ENCODE data around the gene CENPS. TPM values are rescaled to one million over a fixed set of nuclear protein-coding genes. Genes with fewer than 3 reads are reported as not detected.
A peak's percentile ranks its signal among the peaks of the same experiment; 100 is the strongest.

Gene CENPS
- total and polyA plus RNA-seq, 2 of the 13 experiments (the other 11 are each of a cell fraction or from before 2014, with no cell fraction given) = 3.3 to 22.0 TPM

DNA sequence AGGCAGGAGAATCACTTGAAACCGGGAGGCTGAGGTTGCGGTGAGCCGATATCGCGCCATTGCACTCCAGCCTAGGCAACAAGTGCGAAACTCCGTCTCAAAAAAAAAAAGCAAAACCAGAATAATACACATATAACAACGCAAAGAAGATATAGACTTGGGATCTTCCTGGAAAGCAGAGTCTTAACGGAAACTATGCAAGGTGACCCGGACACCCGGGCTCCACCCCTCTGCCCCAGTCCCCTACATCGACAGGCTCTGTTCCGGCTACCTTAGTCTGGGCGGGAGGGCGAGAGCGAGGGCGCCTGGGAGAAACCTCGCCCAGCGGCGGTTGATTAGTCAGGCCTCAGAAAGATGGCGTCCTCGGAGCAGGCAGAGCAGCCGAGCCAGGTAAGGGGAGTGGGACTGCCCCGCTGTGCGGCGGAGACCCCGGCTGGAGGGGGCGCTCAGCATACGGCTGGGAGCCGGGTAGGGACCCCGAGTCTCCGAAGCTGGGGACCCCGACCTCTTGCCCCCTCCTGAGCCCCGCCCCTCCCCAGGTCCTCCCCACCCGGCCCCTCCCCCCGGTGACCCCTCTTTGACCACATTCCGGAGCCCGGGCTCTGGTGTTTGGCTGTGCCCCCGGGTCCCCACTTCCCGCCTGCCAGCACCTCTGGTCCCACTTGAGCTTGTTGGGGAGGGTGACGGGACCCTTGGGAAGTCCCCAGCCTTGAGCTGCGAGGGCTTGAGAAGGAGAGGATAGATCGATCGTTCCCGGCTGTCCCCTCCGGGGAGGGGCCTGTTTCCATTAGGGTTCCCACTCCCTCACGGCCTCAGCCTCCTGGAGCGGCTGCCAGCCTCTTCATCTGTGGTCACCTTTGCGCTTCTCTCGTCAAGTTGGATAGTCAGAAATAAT, 44.6 kb downstream of the CENPS start, which contains the start of gene PEX14 (continued):
- TF ChIP-seq, protein P1, sequence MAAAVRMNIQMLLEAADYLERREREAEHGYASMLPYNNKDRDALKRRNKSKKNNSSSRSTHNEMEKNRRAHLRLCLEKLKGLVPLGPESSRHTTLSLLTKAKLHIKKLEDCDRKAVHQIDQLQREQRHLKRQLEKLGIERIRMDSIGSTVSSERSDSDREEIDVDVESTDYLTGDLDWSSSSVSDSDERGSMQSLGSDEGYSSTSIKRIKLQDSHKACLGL (CRISPR knock-in tag; IDR thresholded peaks at IDR 0.05) = 0 out of 2 replicates have a peak, but pooled peaks have one; percentile 29
- TF ChIP-seq NFKBIZ (CRISPR knock-in tag; IDR thresholded peaks at IDR 0.05) (no peak; the same call in 1 of the 2 replicates), TEAD2 (CRISPR knock-in tag; IDR thresholded peaks at IDR 0.05) (no peak), NFYB (CRISPR knock-in tag; IDR thresholded peaks at IDR 0.05) (peak; percentile 61), ZNF331 (CRISPR knock-in tag; IDR thresholded peaks at IDR 0.05) (peak; percentile 46; the same call in 1 of the 2 replicates), TOPORS (CRISPR knock-in tag; IDR thresholded peaks at IDR 0.05) (no peak), TBL1XR1 (IDR thresholded peaks at IDR 0.05; ENCODE audit: borderline replicate concordance, low read length, partially characterized antibody) (no peak), ZNF317 (CRISPR knock-in tag; IDR thresholded peaks at IDR 0.05) (no peak), SAFB2 (CRISPR knock-in tag; IDR thresholded peaks at IDR 0.05; ENCODE audit: borderline replicate concordance, low read depth) (no peak), ZFP36L1 (CRISPR knock-in tag; IDR thresholded peaks at IDR 0.05) (no peak), DNMT3B (CRISPR knock-in tag; conservative IDR thresholded peaks at IDR 0.05) (no peak)
- TF ChIP-seq, protein P2, sequence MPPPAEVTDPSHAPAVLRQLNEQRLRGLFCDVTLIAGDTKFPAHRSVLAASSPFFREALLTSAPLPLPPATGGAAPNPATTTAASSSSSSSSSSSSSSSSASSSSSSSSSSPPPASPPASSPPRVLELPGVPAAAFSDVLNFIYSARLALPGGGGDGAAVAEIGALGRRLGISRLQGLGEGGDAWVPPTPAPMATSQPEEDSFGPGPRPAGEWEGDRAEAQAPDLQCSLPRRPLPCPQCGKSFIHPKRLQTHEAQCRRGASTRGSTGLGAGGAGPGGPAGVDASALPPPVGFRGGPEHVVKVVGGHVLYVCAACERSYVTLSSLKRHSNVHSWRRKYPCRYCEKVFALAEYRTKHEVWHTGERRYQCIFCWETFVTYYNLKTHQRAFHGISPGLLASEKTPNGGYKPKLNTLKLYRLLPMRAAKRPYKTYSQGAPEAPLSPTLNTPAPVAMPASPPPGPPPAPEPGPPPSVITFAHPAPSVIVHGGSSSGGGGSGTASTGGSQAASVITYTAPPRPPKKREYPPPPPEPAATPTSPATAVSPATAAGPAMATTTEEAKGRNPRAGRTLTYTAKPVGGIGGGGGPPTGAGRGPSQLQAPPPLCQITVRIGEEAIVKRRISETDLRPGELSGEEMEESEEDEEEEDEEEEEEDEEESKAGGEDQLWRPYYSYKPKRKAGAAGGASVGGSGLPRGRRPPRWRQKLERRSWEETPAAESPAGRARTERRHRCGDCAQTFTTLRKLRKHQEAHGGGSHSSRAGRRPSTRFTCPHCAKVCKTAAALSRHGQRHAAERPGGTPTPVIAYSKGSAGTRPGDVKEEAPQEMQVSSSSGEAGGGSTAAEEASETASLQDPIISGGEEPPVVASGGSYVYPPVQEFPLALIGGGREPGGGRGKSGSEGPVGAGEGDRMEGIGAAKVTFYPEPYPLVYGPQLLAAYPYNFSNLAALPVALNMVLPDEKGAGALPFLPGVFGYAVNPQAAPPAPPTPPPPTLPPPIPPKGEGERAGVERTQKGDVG (CRISPR knock-in tag; IDR thresholded peaks at IDR 0.05; ENCODE audit: borderline replicate concordance) = 0 out of 2 replicates have a peak, but pooled peaks have one; percentile 28
- TF ChIP-seq, protein P3, sequence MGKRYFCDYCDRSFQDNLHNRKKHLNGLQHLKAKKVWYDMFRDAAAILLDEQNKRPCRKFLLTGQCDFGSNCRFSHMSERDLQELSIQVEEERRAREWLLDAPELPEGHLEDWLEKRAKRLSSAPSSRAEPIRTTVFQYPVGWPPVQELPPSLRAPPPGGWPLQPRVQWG (CRISPR knock-in tag; IDR thresholded peaks at IDR 0.05; ENCODE audit: borderline replicate concordance, low read depth) = no peak
- TF ChIP-seq, protein P4, sequence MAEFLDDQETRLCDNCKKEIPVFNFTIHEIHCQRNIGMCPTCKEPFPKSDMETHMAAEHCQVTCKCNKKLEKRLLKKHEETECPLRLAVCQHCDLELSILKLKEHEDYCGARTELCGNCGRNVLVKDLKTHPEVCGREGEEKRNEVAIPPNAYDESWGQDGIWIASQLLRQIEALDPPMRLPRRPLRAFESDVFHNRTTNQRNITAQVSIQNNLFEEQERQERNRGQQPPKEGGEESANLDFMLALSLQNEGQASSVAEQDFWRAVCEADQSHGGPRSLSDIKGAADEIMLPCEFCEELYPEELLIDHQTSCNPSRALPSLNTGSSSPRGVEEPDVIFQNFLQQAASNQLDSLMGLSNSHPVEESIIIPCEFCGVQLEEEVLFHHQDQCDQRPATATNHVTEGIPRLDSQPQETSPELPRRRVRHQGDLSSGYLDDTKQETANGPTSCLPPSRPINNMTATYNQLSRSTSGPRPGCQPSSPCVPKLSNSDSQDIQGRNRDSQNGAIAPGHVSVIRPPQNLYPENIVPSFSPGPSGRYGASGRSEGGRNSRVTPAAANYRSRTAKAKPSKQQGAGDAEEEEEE (CRISPR knock-in tag; IDR thresholded peaks at IDR 0.05; ENCODE audit: borderline replicate concordance) = no peak
- TF ChIP-seq, protein P5, sequence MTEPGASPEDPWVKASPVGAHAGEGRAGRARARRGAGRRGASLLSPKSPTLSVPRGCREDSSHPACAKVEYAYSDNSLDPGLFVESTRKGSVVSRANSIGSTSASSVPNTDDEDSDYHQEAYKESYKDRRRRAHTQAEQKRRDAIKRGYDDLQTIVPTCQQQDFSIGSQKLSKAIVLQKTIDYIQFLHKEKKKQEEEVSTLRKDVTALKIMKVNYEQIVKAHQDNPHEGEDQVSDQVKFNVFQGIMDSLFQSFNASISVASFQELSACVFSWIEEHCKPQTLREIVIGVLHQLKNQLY (CRISPR knock-in tag; IDR thresholded peaks at IDR 0.05) = no peak
- TF ChIP-seq, protein P6, sequence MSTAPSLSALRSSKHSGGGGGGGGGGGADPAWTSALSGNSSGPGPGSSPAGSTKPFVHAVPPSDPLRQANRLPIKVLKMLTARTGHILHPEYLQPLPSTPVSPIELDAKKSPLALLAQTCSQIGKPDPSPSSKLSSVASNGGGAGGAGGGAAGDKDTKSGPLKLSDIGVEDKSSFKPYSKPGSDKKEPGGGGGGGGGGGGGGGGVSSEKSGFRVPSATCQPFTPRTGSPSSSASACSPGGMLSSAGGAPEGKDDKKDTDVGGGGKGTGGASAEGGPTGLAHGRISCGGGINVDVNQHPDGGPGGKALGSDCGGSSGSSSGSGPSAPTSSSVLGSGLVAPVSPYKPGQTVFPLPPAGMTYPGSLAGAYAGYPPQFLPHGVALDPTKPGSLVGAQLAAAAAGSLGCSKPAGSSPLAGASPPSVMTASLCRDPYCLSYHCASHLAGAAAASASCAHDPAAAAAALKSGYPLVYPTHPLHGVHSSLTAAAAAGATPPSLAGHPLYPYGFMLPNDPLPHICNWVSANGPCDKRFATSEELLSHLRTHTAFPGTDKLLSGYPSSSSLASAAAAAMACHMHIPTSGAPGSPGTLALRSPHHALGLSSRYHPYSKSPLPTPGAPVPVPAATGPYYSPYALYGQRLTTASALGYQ (CRISPR knock-in tag; IDR thresholded peaks at IDR 0.05) = peak; percentile 75; the same call in 1 of the 2 replicates
- TF ChIP-seq, protein P7, sequence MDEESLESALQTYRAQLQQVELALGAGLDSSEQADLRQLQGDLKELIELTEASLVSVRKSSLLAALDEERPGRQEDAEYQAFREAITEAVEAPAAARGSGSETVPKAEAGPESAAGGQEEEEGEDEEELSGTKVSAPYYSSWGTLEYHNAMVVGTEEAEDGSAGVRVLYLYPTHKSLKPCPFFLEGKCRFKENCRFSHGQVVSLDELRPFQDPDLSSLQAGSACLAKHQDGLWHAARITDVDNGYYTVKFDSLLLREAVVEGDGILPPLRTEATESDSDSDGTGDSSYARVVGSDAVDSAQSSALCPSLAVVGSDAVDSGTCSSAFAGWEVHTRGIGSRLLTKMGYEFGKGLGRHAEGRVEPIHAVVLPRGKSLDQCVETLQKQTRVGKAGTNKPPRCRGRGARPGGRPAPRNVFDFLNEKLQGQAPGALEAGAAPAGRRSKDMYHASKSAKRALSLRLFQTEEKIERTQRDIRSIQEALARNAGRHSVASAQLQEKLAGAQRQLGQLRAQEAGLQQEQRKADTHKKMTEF (CRISPR knock-in tag; IDR thresholded peaks at IDR 0.05) = peak; percentile 68; the same call in 1 of the 2 replicates
